GM12865 (cell line): ENCODE results near the gene PTPRN2.

Experiments used
- DNase-seq: peaks from one replicate; pipeline ENCODE4 v3.0.0; 2010; ENCODE audit warnings: low read depth
- H3K4me3 ChIP-seq: 2 replicates; pipeline ENCODE4 v1.5.1; 2011; ENCODE audit warnings: mild to moderate bottlenecking, low read depth, low read length, control low read depth
- TF ChIP-seq, protein P1 (sequence below): IDR thresholded peaks from 2 replicates; pipeline ENCODE4 v1.5.1; 2011; ENCODE audit warnings: low read length, control low read depth, low read depth, inconsistent platforms; ENCODE audit not compliant: insufficient read depth; ENCODE audit errors: missing control alignments

PTPRN2 gene

DNA sequence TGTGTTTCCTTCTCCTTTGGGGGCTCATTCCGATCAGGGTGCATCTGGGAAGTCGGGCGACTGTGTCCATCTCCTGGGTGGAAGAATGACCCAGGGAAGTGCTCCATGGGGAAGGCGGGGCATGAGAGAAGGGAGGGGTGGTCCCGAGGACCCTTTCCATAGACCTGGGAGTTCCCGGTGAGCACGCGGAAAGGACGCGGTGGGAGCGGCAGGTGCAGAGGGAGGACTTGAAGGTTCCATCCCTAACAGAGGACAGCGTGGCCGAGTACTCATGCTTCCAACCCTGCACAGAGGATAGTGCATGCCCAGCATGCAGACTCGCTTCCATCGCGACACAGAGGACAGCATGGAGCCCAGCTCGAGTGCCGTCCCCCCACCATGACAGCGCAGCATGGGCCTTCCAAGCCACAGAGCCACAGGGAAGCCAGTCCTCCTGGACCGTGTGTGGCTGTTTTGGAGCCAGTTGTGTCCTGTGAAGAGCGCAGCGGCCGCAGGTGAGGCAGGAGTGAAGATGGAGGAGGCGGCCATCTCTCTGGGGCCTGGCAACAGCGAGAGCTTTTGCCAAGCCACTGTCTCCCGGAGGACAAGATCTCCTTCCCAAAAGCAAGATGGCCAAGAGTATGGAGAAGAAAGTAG lies 969.4 kb downstream of the PTPRN2 start:
- TF ChIP-seq, protein P1, sequence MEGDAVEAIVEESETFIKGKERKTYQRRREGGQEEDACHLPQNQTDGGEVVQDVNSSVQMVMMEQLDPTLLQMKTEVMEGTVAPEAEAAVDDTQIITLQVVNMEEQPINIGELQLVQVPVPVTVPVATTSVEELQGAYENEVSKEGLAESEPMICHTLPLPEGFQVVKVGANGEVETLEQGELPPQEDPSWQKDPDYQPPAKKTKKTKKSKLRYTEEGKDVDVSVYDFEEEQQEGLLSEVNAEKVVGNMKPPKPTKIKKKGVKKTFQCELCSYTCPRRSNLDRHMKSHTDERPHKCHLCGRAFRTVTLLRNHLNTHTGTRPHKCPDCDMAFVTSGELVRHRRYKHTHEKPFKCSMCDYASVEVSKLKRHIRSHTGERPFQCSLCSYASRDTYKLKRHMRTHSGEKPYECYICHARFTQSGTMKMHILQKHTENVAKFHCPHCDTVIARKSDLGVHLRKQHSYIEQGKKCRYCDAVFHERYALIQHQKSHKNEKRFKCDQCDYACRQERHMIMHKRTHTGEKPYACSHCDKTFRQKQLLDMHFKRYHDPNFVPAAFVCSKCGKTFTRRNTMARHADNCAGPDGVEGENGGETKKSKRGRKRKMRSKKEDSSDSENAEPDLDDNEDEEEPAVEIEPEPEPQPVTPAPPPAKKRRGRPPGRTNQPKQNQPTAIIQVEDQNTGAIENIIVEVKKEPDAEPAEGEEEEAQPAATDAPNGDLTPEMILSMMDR, result no peak
- DNase-seq, result no peak
- no peak overlapping the region for H3K4me3 ChIP-seq

DNA sequence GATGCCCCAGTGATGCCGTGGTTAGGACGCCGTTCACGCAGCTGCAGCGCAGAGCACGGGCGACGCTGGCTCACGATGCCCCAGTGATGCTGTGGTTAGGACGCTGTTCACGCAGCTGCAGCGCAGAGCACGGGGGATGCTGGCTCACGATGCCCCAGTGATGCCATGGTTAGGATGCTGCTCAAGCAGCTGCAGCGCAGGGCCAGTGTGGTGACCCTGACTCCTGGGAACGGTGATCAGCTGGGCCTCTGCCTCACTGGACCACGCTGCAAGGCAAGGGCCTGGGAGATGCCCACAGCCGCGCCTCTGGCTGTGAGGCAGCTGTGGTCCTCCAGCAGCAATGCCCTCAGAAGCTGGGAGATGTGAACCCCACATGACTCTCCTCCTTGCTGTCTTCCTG lies 970.2 kb downstream of the PTPRN2 start:
- H3K4me3 ChIP-seq, result no peak overlapping the region
- DNase-seq, result no peak
- TF ChIP-seq, protein P1, result no peak

DNA sequence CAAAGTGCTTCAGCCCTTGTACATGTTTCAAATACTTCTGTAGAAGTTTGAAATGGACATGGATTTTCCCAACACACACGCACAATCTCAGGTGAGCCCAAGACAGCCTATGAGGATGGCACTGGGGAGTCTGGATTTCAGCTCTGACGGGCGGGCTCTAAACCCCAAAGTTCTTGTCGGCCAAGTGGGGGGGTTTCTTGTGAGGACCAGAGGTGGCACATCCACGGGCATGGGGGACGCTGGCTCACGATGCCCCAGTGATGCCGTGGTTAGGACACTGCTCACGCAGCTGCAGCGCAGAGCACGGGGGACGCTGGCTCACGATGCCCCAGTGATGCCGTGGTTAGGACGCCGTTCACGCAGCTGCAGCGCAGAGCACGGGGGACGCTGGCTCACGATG lies 970.7 kb downstream of the PTPRN2 start:
- TF ChIP-seq, protein P1, result no peak
- DNase-seq, result no peak
- H3K4me3 ChIP-seq, result no peak overlapping the region

DNA sequence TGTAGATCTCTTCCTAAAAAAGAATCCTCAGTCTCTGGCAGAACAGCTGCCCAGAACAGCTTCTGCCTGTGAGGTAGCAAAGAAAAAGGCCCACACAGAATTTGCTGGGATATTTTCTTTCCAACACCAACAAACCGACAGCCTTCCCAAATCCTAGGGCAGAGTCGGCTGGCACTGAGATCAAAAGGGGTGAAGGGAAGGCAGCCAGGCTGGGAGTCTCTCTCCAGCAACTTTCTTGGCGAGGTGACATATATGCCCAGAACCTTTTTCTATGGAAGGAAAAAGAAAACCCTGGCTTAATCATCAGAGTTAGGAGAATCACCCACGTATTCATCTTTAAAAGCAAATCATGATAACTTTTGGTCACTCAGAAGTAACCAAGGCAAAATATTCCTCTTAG lies 971.2 kb downstream of the PTPRN2 start:
- DNase-seq, result no peak
- TF ChIP-seq, protein P1, result no peak
- no peak overlapping the region for H3K4me3 ChIP-seq

DNA sequence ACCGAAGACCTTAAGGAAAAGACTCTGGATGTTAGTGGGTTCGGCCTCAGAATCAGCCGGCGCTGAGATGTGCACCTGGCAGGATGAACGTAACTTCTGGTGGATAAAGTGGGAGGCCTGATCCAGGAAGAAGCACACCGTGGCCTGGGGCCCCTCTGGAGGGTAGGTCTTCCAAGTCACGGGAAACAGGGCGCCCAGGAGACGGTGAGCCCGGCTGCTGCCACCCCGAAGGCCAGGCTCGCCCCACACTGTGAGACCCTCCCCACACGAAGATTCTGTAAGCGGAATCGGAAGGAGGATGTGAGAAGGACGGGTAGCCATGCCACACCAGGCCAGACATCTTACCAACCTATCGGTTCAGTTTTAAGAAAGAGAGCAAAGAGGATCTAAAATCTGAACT lies 971.8 kb downstream of the PTPRN2 start:
- DNase-seq, result no peak
- H3K4me3 ChIP-seq, result no peak overlapping the region
- TF ChIP-seq, protein P1, result no peak

DNA sequence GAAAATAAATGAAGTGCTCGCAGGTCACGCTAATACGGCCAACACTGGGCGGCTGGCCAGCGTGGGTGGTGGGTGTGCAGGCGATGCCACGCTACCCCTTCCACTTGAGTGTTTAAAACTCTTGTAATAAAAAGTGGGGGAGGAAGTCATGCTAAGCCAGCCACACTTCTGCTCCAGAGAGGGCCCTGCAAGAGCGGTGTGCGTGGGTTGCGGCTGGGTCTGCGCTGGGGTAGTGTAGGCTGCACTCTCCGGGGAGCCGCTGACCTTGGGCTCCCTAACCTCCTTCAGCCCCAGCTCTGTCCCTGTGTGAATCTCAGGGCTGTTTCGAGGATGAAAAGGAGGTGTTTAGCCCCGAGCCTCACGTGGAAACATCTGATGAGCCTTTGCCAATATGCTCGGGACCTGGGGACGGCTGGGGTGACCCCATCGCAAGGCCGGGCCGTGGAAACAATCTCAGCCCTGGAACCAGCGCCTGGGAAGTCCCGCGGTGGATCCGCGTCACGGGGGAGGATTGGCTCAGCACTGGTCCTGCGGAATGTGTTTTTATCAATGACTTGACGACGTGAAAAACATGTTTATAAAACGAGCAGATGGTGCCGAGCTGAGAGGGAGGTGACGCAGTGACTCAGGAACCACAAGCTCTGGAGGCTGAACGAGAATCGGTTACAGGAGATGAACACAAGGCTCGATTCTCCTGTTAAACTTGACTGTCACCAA lies 972.4 kb downstream of the PTPRN2 start:
- no peak for DNase-seq
- no peak overlapping the region for H3K4me3 ChIP-seq
- TF ChIP-seq, protein P1, result no peak
